CD4-positive, CD25-positive, alpha-beta regulatory T cell (primary cell): Measurements from ENCODE around the gene DEPDC1. TPM values are rescaled to one million over a fixed set of nuclear protein-coding genes. Genes with fewer than 3 reads are reported as not detected.

Experiments
- ATAC-seq, 2 donors: fragments of 150-1000 bp; cut with Tn5 transposase; one replicate each; pipeline ENCODE4 v1.10.0; 2021; ENCODE audit warnings: low read depth in 2 of 2, moderate number of reproducible peaks in 2 of 2, moderate library complexity in 1 of 2
- DNase-seq, 3 donors: peaks; one replicate each; pipeline versions ENCODE4 v3.0.0 to v3.0.0-alpha.2; 2012 to 2022; ENCODE audit warnings: mixed read lengths in 1 of 3
- H3K27ac ChIP-seq: one replicate; pipeline ENCODE4 v1.7.0; 2013; ENCODE audit warnings: mild to moderate bottlenecking, low read length; ENCODE audit not compliant: insufficient read depth, poor library complexity, severe bottlenecking
- H3K27me3 ChIP-seq: one replicate; pipeline ENCODE4 v1.7.0; 2013; ENCODE audit warnings: low read length; ENCODE audit not compliant: control insufficient read depth, insufficient read depth
- H3K36me3 ChIP-seq: one replicate; pipeline ENCODE4 v1.7.0; 2013; ENCODE audit warnings: mild to moderate bottlenecking, low read length, moderate library complexity; ENCODE audit not compliant: control insufficient read depth, insufficient read depth
- H3K4me1 ChIP-seq: 2 replicates; pipeline ENCODE4 v1.7.0; 2013; ENCODE audit warnings: mild to moderate bottlenecking, low read length; ENCODE audit not compliant: insufficient read depth, control insufficient read depth, poor library complexity, severe bottlenecking
- H3K4me3 ChIP-seq: one replicate; pipeline ENCODE4 v1.7.0; 2013; ENCODE audit warnings: low read depth, mild to moderate bottlenecking, low read length, moderate library complexity
- H3K9me3 ChIP-seq, 2 experiments: 1 replicate in 1 of 2; 2 replicates in 1 of 2; pipeline ENCODE4 v1.7.0; 2013; ENCODE audit warnings: low read length in 2 of 2, mild to moderate bottlenecking in 1 of 2, moderate library complexity in 1 of 2; ENCODE audit not compliant: control insufficient read depth in 2 of 2
- H3K27ac Mint-ChIP-seq, 3 donors: one replicate each; pipeline ENCODE4 v1.8.0; 2020 to 2022; ENCODE audit warnings: mild to moderate bottlenecking in 3 of 3, mixed read lengths in 3 of 3, moderate library complexity in 2 of 3
- H3K27me3 Mint-ChIP-seq: one replicate; pipeline ENCODE4 v1.8.0; 2022; ENCODE audit warnings: mild to moderate bottlenecking, mixed read lengths
- H3K36me3 Mint-ChIP-seq: one replicate; pipeline ENCODE4 v1.8.0; 2020; ENCODE audit warnings: mixed read lengths
- H3K4me1 Mint-ChIP-seq, 4 donors: one replicate each; pipeline ENCODE4 v1.8.0; 2020 to 2022; ENCODE audit warnings: mixed read lengths in 4 of 4, mild to moderate bottlenecking in 1 of 4
- H3K4me3 Mint-ChIP-seq, 4 donors: one replicate each; pipeline ENCODE4 v1.8.0; 2020 to 2022; ENCODE audit warnings: mild to moderate bottlenecking in 4 of 4, mixed read lengths in 4 of 4, moderate library complexity in 3 of 4
- H3K9me3 Mint-ChIP-seq, 7 donors: one replicate each; pipeline ENCODE4 v1.8.0; 2020 to 2022; ENCODE audit warnings: mixed read lengths in 7 of 7, mild to moderate bottlenecking in 3 of 7, moderate library complexity in 2 of 7
- polyA plus RNA-seq, 4 donors: library from polyadenylated mRNA; unstranded; fragments of 300-500 nt; fragmentation: Illumina TruSeq; gene quantifications; one replicate each; pipeline ENCODE4 v1.2.3, GENCODE V29; 2021
- total RNA-seq: library from RNA; stranded (reverse); gene quantifications from one replicate; pipeline ENCODE4 v1.2.3, GENCODE V29; 2022

The DEPDC1 gene
- total and polyA plus RNA-seq, 5 donors from 2014 or later: 0.39 to 1.1 (median 0.90) TPM; not detected in 1

DNA sequence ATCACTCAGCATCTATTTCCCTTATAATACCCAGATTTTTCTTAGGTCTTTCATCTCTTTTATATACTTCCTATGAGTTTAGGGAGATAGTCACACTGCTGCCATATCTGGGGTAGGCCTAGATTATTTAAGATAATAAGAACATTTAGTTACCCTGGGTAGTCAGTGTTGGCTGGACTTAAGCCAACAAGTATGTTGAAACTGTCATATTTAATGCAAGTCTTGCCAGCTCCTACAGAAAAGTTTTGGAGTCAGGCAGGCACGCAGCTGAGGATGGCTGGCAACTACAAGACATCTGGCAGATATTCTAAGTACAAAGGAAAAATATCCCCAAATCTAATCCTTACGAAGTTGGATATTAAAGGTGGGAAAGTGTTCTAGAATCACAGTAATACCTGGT, 19.2 kb upstream of the DEPDC1 start:
- H3K9me3 ChIP-seq: no peaks in the 10 kb centered on the region
- no peak for DNase-seq
- H3K27ac Mint-ChIP-seq: no peak overlapping the region
- no peaks in the 10 kb centered on the region for H3K27me3 ChIP-seq
- no peaks in the 10 kb centered on the region for H3K9me3 Mint-ChIP-seq
- H3K4me3 ChIP-seq: no peak overlapping the region
- no peaks in the 10 kb centered on the region for H3K4me1 ChIP-seq
- H3K36me3 Mint-ChIP-seq: no peaks in the 10 kb centered on the region
- no peak overlapping the region for H3K4me3 Mint-ChIP-seq
- H3K36me3 ChIP-seq: no peaks in the 10 kb centered on the region
- peaks cover 25% of the 10 kb centered on the region for H3K27me3 Mint-ChIP-seq
- ATAC-seq: no peak
- H3K27ac ChIP-seq: no peak overlapping the region
- H3K4me1 Mint-ChIP-seq: no peaks in the 10 kb centered on the region

DNA sequence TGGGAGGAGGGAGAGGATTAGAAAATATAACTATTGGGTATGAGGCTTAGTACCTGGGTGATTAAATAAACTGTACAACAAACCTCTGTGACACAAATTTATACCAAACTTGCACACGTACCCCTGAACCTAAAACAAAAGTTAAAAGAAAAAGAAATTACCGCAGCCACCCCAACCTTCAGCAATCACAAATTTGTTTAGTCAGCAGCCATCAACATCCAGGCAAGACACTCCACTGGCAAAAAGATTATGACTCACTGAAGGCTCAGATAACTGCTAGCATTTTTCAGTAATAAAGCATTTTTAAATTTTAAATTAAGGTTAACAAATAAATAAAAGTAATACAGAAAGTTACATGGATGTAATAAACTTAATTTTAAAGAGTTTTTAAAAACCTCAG, 14.4 kb upstream of the DEPDC1 start:
- H3K9me3 ChIP-seq: no peaks in the 10 kb centered on the region
- peaks cover 5% of the 10 kb centered on the region for H3K27me3 Mint-ChIP-seq
- DNase-seq (no peak), ATAC-seq (no peak)
- H3K4me1 Mint-ChIP-seq: no peaks in the 10 kb centered on the region
- H3K27ac Mint-ChIP-seq: no peak overlapping the region
- no peaks in the 10 kb centered on the region for H3K36me3 ChIP-seq
- H3K4me3 Mint-ChIP-seq: no peak overlapping the region
- no peak overlapping the region for H3K4me3 ChIP-seq
- peaks cover 0 to 2% (median 0%) of the 10 kb centered on the region in 7 donors for H3K9me3 Mint-ChIP-seq
- no peaks in the 10 kb centered on the region for H3K4me1 ChIP-seq
- peaks cover 2% of the 10 kb centered on the region for H3K27me3 ChIP-seq
- H3K36me3 Mint-ChIP-seq: no peaks in the 10 kb centered on the region
- no peak overlapping the region for H3K27ac ChIP-seq

DNA sequence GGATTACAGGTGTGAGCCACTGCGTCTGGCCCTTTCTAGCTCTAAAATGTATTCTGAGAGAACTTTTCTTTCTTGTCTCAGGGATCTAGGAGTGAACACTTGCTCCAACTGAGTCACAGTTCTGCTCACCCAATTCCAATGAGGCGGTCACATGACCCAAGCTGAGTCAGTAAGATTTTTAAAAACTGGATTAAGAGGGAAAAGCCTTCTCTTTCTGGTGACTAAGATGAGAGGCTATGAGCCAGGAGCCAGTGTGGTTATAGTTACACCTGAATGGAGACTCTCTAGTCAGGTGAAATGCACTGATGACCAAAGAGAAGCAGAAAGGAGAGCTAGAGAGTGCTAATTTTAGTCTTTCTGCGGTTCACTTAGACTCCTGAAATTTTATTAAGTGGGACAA, 9.5 kb upstream of the DEPDC1 start:
- no peak for ATAC-seq
- no peak overlapping the region for H3K27ac ChIP-seq
- peaks cover 2% of the 10 kb centered on the region for H3K27me3 ChIP-seq
- H3K4me1 ChIP-seq: no peaks in the 10 kb centered on the region
- no peak for DNase-seq
- H3K27ac Mint-ChIP-seq: no peak overlapping the region
- no peak overlapping the region for H3K4me3 ChIP-seq
- H3K4me3 Mint-ChIP-seq: no peak overlapping the region
- H3K9me3 ChIP-seq: peaks cover 0 to 4% of the 10 kb centered on the region in 2 experiments
- peaks cover 0 to 16% (median 4%) of the 10 kb centered on the region in 7 donors for H3K9me3 Mint-ChIP-seq
- peaks cover 0 to 10% (median 7%) of the 10 kb centered on the region in 4 donors for H3K4me1 Mint-ChIP-seq
- no peaks in the 10 kb centered on the region for H3K36me3 ChIP-seq
- H3K27me3 Mint-ChIP-seq: peaks cover 4% of the 10 kb centered on the region
- H3K36me3 Mint-ChIP-seq: no peaks in the 10 kb centered on the region

DNA sequence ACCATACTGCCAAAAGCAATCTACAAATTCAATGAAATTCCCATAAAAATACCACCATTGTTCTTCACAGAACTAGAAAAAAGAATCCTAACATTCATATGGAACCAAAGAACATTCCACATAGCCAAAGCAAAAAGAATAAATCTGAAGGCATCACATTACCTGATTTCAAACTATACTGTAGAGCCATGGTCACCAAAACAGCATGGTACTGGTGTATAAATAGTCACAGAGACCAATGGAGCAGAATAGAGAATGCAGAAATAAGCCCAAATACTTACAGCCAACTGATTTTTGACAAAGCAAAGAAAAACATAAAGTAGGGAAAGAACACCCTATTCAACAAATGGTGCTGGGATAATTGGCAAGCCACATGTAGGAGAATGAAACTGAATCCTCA, 6.2 kb upstream of the DEPDC1 start:
- Mint-ChIP-seq H3K4me3 (no peak overlapping the region), H3K9me3 (peaks cover 2 to 16% (median 4%) of the 10 kb centered on the region in 7 donors), H3K4me1 (peaks cover 0 to 26% (median 9%) of the 10 kb centered on the region in 4 donors), H3K36me3 (no peaks in the 10 kb centered on the region), H3K27me3 (peaks cover 4% of the 10 kb centered on the region), H3K27ac (no peak overlapping the region)
- H3K9me3 ChIP-seq: peaks cover 0 to 4% of the 10 kb centered on the region in 2 experiments
- no peaks in the 10 kb centered on the region for H3K4me1 ChIP-seq
- H3K36me3 ChIP-seq: no peaks in the 10 kb centered on the region
- no peak for DNase-seq
- H3K27me3 ChIP-seq: no peaks in the 10 kb centered on the region
- ATAC-seq: no peak
- no peak overlapping the region for H3K4me3 ChIP-seq
- no peak overlapping the region for H3K27ac ChIP-seq

DNA sequence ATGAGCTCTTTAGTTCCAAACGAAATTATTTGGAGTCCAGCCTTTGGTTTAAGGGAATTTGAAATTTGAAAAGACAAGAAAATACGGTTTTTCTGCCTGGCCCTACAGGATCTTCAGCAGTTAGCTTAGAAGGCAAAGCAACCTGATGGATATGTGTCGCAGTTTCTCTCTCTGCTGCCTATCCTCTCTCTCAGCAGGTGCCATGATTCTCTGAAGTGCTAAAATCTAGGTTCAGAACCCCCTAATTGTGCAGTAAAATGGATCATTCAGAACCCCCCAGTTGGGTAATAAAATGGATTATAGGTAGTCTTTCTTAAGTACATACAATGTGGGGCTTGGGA, 446 bp upstream of the DEPDC1 start:
- Histone ChIP-seq H3K27ac (no peak overlapping the region), H3K4me3 (peak overlapping the region; percentile 84), H3K4me1 (peaks cover 20% of the 10 kb centered on the region), H3K9me3 (no peaks in the 10 kb centered on the region), H3K36me3 (no peaks in the 10 kb centered on the region), H3K27me3 (no peaks in the 10 kb centered on the region)
- DNase-seq (no peak), ATAC-seq (peak in 1 of 2 donors; percentile 11)
- peak overlapping the region in 2 of 3 donors; percentile 31 to 50 for H3K27ac Mint-ChIP-seq
- H3K4me1 Mint-ChIP-seq: peaks cover 6 to 58% (median 26%) of the 10 kb centered on the region in 4 donors
- H3K9me3 Mint-ChIP-seq: peaks cover 0 to 6% (median 2%) of the 10 kb centered on the region in 7 donors
- H3K36me3 Mint-ChIP-seq: no peaks in the 10 kb centered on the region
- H3K4me3 Mint-ChIP-seq: peak overlapping the region; percentile 88 to 98 (median 90)
- peaks cover 8% of the 10 kb centered on the region for H3K27me3 Mint-ChIP-seq

DNA sequence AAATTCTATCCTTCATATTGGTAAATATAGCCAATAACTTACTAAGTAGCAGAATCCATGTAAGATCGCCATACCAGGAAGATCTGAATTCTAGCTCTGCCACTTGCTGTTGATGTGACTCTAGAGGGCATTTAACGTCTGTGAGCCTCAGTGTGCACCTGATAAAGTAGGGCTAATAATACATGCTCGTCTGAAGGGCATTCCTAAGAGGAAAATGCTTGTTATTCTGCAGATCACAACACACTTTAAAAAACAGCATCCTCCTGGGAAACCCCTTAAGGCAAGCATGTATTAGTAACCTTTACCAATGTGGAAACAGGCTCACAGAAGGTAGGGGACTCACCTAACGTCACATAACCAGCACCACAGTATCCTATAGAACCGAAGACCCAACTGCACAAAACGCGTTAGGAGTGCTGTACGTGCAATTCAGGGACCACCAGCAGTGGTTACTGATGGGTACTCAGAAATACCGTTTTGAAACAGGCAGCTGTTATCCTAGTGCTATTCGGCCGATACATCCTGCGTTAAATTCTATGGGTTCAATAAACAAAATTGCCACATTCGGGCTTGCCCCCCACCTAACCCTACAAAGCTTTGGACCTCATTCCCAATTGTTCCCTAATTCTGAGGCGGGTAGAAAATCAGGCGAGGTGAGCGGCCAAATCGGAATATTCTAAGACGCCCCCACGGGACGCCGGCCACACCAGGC, 758 bp downstream of the DEPDC1 start:
- ATAC-seq (no peak), DNase-seq (peak in 2 of 3 donors; percentile 2 to 24)
- no peaks in the 10 kb centered on the region for H3K36me3 ChIP-seq
- H3K4me3 Mint-ChIP-seq: peak overlapping the region; percentile 88 to 98 (median 90)
- H3K9me3 ChIP-seq: no peaks in the 10 kb centered on the region
- peak overlapping the region; percentile 87 for H3K4me3 ChIP-seq
- peaks cover 0 to 2% (median 0%) of the 10 kb centered on the region in 7 donors for H3K9me3 Mint-ChIP-seq
- H3K36me3 Mint-ChIP-seq: no peaks in the 10 kb centered on the region
- H3K27me3 Mint-ChIP-seq: peaks cover 8% of the 10 kb centered on the region
- no peaks in the 10 kb centered on the region for H3K27me3 ChIP-seq
- H3K27ac ChIP-seq: no peak overlapping the region
- H3K4me1 Mint-ChIP-seq: peaks cover 2 to 47% (median 21%) of the 10 kb centered on the region in 4 donors
- H3K27ac Mint-ChIP-seq: peak overlapping the region; percentile 2 to 60 (median 50)
- peaks cover 20% of the 10 kb centered on the region for H3K4me1 ChIP-seq

DNA sequence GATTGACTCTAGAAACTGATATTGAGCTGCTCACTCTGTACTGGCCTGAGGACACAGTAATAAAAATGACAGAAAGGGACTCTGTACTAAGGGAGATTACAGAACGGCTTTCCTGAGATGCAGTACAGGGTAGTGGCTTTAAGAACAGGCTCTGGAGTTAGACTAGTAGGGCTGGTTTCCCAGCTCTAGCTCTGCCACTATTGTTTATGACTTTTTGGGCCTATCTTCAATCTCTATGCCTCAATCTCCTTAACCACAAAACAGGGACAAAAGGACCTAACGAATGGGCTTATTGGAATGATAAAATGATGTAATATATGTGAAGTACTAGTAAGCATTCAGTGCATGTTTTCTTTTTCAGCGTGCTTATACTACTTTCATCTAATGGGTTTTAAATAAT, 1.4 kb downstream of the DEPDC1 start:
- Histone ChIP-seq H3K4me3 (peak overlapping the region; percentile 87), H3K27ac (no peak overlapping the region), H3K9me3 (no peaks in the 10 kb centered on the region), H3K4me1 (peaks cover 20% of the 10 kb centered on the region), H3K27me3 (no peaks in the 10 kb centered on the region), H3K36me3 (no peaks in the 10 kb centered on the region)
- peaks cover 8% of the 10 kb centered on the region for H3K27me3 Mint-ChIP-seq
- no peak for ATAC-seq
- H3K4me3 Mint-ChIP-seq: peak overlapping the region; percentile 88 to 98 (median 90)
- peak in 1 of 3 donors; percentile 1 for DNase-seq
- H3K4me1 Mint-ChIP-seq: peaks cover 5 to 46% (median 19%) of the 10 kb centered on the region in 4 donors
- no peaks in the 10 kb centered on the region for H3K36me3 Mint-ChIP-seq
- peak overlapping the region in 2 of 3 donors; percentile 9 to 12 for H3K27ac Mint-ChIP-seq
- peaks cover 0 to 2% (median 0%) of the 10 kb centered on the region in 7 donors for H3K9me3 Mint-ChIP-seq

DNA sequence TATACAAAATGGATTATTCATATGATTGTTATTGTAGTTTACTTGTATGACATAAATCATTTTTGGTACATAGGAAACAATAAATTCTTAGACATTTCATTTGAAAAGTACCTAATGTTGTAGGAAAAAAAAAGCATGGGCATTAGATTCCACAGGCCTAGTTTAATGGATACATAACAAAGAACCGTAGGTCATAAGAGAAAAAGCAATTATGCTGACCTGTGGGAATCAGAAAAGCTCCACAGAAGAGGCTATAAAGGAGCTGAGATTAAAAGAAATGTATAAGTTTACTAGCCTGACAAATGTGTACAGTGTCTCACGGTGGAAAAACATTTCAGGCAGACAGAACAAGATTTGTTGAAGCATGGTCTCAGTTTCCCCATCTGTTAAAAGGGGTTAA, 3.7 kb downstream of the DEPDC1 start:
- H3K36me3 ChIP-seq: no peaks in the 10 kb centered on the region
- Mint-ChIP-seq H3K4me1 (peaks cover 5 to 47% (median 21%) of the 10 kb centered on the region in 4 donors), H3K27ac (peak overlapping the region in 1 of 3 donors; percentile 27), H3K9me3 (peaks cover 0 to 3% (median 0%) of the 10 kb centered on the region in 7 donors), H3K27me3 (peaks cover 8% of the 10 kb centered on the region), H3K36me3 (no peaks in the 10 kb centered on the region), H3K4me3 (peak overlapping the region in 1 of 4 donors; percentile 53)
- H3K27ac ChIP-seq: no peak overlapping the region
- H3K4me3 ChIP-seq: no peak overlapping the region
- no peaks in the 10 kb centered on the region for H3K9me3 ChIP-seq
- H3K27me3 ChIP-seq: no peaks in the 10 kb centered on the region
- peaks cover 20% of the 10 kb centered on the region for H3K4me1 ChIP-seq
- ATAC-seq (no peak), DNase-seq (no peak)
